ENCODE measurements around the gene FGF8.
"Not testable (repeated sequence)": the region's sequence is repeated elsewhere in the genome, so short reads cannot be mapped to it uniquely, and the experiment has no call there.

Gene FGF8, protein sequence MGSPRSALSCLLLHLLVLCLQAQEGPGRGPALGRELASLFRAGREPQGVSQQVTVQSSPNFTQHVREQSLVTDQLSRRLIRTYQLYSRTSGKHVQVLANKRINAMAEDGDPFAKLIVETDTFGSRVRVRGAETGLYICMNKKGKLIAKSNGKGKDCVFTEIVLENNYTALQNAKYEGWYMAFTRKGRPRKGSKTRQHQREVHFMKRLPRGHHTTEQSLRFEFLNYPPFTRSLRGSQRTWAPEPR

DNA sequence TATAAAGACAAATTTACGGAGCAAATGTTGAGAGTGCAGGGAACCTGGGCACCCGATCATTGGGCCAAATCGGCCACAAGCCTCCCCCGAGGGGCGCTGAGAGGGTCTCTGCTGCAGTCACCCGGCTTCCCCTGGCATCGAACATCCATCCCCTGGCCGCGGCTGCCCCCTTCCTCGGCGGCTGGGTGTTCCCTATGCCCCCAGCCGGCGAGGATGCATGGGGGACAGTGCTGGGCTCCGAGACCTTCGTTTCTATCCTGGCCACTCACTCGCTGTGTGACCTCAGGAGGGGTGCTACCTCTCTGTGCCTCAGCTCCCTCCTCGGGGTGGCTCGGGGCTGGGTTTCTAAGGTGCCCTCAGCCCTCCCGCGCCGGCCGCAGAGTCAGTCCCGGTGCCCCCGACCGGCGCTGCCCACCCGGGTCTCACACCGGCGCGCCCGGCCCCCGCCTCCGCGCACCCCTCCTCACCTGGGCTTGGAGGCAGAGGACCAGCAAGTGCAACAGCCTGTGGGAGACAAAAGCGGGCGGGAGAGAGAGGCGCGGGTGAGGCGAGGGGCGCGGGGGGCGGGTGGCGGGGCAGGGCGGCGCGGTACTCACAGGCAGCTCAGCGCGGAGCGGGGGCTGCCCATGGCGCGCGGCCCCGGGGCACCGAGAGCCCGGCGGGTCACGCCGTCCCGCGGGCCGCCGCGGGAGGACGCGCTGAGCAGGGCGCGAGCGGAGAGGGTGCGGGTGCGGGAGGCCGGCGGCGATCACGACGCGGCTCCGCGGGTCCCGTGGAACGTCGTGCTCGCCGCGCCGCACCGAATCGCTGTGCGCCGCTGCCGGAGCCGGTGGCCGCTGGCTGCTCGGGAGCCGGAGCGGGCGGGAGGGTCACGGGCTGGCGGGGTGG lies at the start of gene FGF8:
FGF8 (minus strand) TSS at position 842 of the 888 bp plus-strand sequence; CDS start at position 628, 214 bp downstream.
- no peak for DNase-seq (ENCODE audit: low read depth in 2 of 2)

DNA sequence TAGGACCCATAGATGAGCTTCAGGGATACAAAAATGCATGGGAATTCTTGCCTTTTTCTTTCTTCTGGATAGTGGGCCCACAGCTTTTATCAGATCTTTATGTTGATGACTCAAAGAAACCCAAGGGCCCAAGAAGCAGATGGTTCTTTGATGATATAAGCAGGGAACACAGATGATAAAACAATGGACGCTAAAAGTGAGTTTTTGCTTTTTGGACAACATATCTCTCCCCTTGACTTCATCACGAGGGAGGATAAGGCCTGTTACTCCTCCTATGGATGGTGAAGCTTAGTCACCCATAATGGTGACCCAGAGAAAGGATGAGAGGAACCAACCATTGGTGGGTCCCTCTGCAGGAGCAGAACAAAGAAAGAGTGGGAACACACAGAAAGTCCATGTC lies 48.8 kb upstream of the FGF8 start:
- no peak for DNase-seq (ENCODE audit: low read depth in 2 of 2)

DNA sequence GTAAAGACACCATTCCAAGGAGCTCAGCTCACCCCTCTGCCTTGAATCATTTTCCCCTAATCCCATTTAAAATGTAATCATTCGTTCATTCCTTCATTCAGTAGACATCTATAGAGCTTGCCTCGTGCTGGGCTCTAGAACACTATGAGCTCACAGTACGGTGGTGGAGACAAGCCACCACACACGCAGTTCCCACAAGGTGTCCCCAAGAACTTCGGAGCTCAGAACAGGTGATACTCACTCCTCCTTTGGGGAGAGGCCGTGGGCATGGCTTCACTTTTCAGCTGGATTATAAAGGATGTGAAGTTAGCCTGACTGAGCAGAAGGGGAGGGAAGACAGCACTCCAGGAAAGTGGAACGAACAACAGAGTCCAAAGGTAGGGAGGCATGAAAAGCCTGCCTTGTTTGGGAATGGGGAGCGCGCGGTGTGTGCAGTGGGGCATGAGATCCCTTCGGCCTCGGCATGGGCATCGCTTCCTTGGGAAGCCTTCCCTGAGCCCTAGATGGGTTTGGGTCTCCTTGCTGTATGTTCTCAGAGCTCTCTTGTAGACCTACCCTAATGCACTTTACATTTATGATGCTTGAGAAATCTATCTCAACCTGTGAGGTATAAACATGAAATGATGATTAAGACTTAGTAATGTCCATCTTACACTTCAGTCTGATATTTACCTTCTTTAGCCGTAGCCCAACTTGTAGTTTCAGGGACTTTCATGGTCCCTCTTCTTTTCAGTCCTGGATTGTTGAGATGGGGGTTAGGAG lies 43.1 kb upstream of the FGF8 start:
- DNase-seq (ENCODE audit: low read depth in 2 of 2), result no peak

DNA sequence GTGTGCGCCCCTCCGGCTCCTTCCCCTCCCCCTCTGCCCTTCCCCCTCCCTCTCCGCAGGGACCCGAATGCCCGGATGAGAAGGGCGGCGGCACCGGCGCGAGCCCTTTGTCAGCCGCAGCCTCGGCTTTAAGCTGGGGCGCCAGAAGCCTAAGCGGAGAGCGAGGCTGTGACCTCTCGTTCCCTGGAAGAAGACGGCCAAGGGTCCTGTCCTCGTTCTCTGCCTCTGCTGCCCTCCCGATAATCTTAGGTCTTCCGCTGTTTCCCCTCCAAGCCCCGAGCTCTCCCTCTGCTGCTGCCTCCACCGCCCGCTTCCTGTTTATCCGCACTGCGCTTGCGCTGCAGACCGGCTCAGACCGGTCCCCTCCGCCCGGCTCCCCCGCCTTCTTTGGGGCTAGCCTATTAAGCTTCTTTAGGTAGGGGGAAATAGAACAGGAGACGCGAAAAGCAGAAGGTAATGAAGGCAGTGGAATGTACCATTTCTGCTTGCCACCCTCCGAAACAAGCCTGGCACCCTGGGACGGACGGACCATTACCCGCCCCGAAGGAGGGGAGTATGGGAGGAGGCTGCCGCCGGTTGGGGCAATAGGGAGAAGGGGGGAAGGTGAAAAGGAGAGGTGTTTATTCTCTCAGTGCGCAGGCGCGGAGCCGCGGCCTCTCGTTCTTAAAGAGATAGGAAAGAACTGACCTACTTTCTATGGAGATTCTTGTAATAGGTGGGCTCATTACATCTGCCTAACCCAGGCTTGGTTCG lies 42.4 kb upstream of the FGF8 start, which contains the start of gene OGA:
OGA (minus strand) TSS at position 326 of the 753 bp plus-strand sequence. CDS start 422 bp downstream, outside the sequence.
- DNase-seq (ENCODE audit: low read depth in 2 of 2), result peak; percentile 94 to 96

DNA sequence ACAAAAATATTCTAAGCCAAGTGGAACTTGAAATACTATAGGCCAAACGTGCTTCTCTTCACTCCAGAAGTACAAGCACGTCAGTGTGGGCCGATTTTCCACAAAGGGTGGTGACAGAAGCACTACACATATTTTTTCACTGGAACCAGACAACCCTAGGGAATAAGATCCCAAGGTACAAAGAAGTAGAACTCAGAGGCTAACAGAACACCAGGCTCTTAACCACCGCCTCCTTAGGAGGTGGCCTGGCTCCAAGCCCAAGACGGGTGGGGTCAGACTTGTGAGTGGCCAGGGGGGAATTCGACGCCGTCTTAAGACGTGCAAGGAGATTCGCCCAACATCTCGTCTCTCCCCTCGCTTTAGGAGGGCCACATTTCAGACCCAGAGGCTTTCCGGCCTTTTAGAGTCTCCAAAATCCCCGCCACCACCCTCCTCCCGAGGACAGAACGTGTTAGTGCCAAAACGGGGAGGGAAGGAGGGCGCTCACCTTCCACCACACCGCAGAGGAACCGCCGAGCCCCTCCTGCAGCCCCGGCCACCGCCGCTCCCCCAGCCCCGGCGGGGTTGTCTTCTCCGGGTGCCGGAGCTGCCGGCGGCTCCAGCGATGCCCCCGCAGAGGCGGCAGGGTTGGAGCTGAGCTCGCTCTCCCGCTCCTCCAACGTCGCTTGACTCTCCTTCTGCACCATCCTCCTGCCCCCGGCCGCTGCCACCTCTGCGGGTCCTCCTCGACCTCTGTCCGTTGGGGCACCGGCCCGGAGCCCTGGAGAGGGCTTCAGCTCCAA lies 41.6 kb upstream of the FGF8 start:
- DNase-seq (ENCODE audit: low read depth in 2 of 2), result no peak

DNA sequence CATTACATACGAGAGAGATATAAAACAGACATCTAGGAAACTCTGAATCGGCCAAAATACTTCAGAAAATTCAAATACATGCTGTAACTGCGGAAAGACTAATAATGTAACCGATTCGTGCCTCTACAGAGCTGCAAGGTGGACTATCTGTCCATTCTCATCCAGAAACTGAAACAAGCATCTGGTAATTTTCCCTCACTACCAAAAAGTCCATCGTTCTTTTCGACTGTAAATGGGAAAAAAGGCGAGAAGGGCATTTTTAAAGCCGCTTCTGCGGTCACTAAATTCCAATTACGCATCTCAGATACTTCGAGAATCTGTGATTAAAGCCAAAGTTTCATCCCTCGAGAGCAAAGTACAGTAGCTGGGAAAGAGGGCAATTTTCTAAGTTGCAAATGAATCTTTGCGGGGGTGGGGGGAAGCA lies 41.0 kb upstream of the FGF8 start:
- DNase-seq (ENCODE audit: low read depth in 2 of 2), result no peak

DNA sequence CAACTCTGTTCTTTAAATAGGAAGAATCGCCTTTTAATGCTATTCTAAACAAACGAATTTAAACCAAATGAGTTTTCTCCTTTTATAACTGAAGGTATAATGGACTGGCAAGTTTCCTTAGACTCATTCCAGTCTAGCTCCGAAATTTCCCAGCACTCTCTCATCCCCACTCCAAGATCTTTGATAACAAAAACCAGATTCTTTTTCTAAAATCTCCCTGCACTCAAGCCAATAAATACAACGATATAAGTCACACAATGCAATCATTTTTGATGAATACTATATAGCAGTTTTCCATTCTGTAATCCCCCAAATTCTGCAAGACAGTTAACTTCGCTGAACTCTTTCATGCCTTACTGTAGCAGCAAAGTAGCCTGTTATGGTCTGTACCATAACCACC lies 40.5 kb upstream of the FGF8 start:
- DNase-seq (ENCODE audit: low read depth in 2 of 2), result no peak

DNA sequence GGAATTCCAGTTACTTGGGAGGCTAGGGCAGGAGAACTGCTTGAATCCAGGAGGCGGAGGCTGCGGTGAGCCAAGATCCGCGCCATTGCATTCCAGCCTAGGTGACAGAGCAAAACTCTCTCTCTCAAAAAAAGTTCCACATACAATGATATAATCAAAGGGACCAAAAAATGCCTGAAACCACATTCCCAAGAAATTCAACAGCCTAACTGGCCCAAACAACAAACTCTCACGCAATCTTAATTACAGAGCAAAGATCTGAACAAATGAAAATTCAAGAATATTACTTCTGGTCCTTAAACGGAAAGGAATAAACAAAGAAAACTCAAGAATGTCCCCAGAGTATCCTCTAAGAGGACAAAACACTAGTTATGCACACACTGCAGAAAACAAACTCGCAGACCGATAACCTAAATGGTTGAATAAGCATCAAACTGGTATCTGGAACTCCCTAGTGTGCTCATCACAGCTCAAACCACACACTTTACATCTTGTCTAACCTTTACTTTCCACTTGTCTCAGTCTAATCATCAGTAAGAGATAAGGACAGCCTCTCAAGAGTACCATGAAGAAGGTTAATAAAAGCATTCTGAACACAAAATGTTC lies 38.7 kb upstream of the FGF8 start:
- DNase-seq (ENCODE audit: low read depth in 2 of 2), result no peak

DNA sequence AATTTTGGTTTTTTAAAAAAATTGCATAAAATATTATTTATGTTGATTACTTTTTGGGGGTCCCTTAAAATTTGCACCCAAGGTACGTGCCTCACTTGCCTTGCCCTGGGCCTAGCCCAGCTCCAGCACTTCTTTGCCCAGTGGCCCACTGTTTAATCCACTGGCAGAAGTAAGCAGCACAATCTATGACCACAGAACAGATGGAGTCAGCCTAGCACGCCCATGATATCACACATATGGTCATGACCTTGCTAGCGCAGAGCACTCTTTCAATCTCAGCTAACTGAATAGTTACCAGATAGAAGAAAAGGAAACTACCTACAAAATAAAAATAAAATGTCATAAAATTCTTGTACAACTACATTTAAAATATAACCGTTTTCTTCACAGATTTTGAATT lies 36.7 kb upstream of the FGF8 start:
- DNase-seq (ENCODE audit: low read depth in 2 of 2), result no peak

DNA sequence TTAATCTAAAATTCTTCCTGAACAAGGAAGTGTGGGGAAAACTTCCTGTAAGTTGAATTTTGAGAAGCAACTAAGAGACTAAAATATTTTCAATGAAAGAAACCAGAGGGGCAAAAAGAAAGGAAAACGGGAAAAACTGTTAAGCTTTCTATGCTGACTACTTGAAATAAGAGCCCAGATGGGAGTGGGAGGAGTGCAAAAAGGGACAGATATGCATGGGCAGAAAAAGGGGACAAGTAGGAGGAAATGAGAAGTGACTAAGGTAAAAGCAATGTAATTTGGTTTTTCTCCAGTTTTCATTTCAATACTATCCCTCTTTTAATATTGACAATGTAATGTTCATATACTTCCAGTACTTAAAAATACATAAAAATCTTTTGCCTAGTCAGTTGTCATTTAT lies 31.2 kb upstream of the FGF8 start:
- DNase-seq (ENCODE audit: low read depth in 2 of 2), result no peak

DNA sequence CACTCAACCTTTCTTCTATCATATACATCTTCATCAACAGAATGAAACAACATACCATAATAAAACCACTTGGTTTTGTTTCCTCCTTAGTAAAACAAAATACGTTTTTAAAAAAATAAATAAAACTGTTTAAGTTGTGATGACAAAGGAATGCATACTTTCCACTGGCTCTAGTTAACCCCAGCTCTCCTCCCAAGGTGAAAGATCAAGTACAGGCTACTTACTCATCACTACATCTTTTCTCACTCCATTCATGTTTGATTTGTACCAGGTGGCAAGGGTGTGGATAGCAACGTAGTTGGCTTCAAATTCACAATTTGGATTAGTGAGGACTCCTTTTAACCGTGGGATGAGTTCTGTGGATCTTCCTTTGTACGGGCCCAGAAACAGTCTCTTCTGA lies 27.6 kb upstream of the FGF8 start:
- no peak for DNase-seq (ENCODE audit: low read depth in 2 of 2)

DNA sequence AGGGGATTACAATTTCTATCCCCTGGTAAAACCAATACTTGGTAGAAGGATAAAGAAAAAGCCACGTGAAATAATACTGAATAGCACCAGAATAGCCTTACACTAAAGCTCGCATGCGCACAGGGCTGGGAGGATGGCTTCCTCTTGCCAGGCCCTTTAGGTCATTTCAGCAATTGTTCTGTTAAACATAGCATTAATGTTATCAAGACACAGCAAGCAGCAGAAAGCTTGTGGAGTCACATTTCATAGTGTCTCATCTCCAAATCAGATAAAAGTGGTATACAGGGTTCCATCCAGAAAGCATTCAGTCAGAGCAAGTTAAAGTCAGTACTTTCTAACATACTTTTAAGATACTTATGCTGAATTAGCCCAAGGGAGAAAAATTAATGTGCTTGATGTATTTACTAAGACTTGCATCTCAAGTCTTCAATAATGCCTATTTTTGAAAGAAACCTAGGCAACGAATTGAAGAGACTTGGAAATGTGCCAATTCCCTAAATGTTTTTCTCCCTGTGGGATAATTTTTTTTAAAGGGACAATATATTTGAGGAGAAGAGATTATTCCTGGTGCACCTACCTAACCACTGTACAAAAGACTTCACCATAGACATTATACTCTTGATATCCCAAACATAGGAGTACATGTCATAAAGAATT lies 21.6 kb upstream of the FGF8 start:
- DNase-seq (ENCODE audit: low read depth in 2 of 2), result no peak

DNA sequence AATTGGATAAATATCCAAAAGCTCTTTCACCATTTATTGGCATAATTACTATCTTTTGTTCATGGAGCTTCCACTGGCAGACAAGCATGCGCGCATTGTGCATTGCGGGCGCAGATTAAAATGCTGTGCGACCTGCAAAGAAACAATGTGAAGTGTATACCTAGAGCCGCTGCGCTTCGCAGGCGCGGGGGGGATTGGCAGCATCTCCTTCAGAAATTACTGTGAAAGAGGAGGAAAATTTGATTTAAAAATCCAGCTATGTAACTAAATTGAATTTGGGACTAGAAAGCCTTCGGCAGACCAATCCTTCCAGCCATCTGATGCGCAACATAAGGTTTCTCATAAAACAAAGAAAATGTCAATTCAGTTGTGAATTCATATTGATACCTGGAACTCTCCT lies 17.6 kb upstream of the FGF8 start:
- DNase-seq (ENCODE audit: low read depth in 2 of 2), result no peak

DNA sequence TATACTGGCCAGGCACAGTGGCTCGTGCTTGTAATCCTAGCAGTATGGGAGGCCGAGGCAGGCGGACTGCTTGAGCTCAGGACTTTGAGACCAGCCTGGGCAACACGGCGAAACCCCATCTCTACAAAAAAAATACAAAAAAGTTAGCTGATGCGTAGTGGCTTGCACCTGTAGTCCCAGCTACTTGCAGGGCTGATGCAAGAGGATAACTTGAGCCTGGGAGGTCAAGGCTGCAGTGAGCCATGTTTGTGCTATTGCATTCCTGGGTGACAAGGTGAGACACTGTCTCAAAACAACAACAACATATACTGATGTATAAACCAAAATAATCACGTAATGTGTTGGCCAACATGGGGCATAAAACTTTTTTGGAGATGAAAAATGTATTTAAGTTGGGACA lies 13.8 kb upstream of the FGF8 start:
- no peak for DNase-seq (ENCODE audit: low read depth in 2 of 2)

DNA sequence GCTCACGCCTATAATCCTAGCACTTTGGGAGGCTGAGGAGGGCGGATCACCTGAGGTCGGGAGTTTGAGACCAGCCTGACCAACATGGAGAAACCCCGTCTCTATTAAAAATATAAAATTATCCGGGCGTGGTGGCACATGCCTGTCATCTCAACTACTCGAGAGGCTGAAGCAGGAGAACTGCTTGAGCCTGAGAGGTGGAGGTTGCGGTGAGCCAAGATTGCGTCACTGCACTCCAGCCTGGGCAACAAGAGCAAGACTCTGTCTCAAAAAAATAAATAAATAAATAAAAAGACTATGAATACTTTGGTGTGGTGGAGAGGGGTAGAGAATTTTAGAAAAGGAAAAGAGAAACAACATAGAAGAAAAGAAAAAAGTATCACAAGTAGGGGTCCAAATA lies 13.3 kb upstream of the FGF8 start:
- not testable (repeated sequence) for DNase-seq (ENCODE audit: low read depth in 2 of 2)

DNA sequence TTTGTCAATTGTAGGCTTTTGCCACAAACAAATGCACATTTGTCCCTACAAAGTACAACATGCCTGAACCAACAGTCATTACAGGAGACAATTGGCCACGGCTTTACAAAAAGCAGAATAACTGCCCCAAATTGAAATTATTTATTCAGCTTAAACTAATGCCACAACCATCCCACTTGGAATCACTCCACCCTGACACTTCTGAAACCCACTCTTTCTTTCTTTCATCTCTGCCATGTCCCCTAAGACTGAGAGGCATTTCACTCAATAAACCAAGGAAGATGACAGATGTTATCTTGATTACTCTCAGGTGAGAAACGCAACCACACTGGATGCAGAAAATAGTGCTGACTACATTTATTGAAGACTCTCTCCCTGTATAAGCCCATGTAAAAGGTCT lies 9.9 kb upstream of the FGF8 start:
- no peak for DNase-seq (ENCODE audit: low read depth in 2 of 2)

DNA sequence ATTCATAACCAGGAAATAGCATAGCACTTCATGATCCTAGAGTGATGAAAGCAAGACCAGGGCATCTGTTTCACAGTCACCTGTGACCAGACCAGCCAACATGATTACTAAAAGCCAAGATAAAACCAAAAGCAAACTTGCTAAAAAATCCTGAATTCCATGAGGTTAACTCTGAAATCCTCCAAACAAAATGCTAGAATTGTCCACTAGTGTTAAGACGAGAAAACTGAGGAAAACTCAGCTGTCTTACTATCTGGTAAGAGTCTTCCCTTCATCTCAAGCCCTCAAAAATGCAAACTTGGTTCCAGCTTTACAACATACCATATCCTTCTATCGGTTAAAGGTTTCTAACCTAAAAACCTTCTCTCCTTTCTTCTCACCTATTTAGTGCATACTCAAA lies 8.6 kb upstream of the FGF8 start:
- no peak for DNase-seq (ENCODE audit: low read depth in 2 of 2)

DNA sequence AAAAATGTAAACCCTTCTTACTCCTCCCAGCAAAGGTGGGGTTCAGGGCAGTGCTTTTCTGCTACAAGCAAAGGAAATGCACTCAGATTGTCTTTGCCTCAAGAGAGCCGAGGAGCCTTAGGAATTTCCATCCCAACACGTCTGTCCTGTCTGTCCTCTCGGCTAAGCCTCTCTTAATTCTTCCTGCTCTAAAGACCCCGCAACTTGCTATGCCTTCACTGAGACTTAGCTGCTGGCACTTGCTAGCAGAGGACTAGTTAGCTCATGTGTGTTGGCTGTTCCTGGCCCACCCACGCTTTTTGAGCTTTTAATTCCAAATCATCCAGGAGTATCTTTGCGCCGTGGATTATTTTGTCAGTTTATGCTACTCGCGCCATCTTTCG lies 7.8 kb upstream of the FGF8 start:
- no peak for DNase-seq (ENCODE audit: low read depth in 2 of 2)

DNA sequence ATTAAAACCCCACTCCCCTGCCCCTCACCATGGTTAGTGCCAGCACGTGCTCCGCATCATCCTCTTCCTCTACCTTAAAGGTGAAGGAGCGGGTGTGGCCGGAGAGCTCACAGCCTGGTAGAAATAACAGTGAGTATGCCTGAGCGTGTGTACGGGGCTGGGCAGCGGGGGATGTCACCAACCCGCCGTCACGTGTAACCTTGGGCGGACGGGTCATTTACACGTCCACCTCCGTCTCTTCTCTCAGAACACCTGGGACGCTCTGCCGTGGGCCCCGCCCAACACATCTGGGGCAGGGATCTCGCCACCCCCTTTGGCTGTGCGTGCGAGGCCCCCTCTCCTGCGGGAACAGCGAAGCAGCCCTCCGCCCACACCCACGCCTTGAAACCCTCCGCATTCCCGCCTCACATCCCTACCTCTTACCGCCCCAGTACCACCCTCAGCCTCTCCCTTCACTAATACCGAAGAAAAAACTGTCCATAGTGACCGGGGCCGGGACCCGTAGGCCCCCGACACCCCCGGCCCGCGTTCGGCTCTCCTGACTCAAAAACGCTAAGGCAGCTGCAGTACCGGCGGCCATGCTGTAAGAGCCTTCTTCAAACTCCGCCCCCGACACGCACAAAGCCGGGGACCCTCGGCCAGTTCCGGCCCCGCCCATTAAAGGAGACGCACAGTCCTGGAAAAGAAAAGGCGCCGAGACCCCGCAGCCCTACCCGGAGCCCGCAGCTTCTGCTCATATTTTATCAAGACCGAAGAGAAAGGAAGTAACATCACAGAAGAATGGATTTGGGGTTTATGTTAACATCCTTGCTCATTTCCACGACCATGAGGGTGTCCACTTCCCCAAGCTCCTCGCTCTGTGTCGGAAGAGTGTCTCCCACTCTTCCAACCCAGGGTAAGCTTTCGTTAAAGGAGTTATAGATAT lies 7.2 kb upstream of the FGF8 start, which contains the start of gene NPM3:
NPM3 (minus strand) TSS at position 636 of the 925 bp plus-strand sequence; CDS start at position 580, 56 bp downstream.
- peak; percentile 80 to 82 for DNase-seq (ENCODE audit: low read depth in 2 of 2)
